G401.6 (cell line): ENCODE data around the gene AKT3.
"Not testable (repeated sequence)": the region's sequence is repeated elsewhere in the genome, so short reads cannot be mapped to it uniquely, and the experiment has no call there.

Experiments used
- FAIRE-seq: peaks from 2 replicates; lab custom pipeline; 2012; peaks lifted over from hg19 to GRCh38; lab: Jason Lieb, UNC

Gene AKT3

GRCh38 chr1:243850202-243850451 lies at the start of gene AKT3:
Gene AKT3, minus strand, starts transcription at chr1:243850243. Its CDS starts 7,073 bp downstream, at chr1:243843170.
- no peak for FAIRE-seq

GRCh38 chr1:243898278-243898677 lies 48.2 kb upstream of the AKT3 start:
- no peak for FAIRE-seq

GRCh38 chr1:243896313-243896712 lies 46.3 kb upstream of the AKT3 start:
- no peak for FAIRE-seq

GRCh38 chr1:243892456-243892855 lies 42.4 kb upstream of the AKT3 start:
- FAIRE-seq, result no peak

GRCh38 chr1:243890576-243890975 lies 40.5 kb upstream of the AKT3 start:
- FAIRE-seq, result no peak

- FAIRE-seq, result no peak
Measured at GRCh38 chr1:243885806-243886205, 35.8 kb upstream of the AKT3 start.

GRCh38 chr1:243884603-243885002 lies 34.6 kb upstream of the AKT3 start:
- FAIRE-seq, result no peak

- FAIRE-seq, result no peak
Measured at GRCh38 chr1:243883551-243883950, 33.5 kb upstream of the AKT3 start.

- no peak for FAIRE-seq
Measured at GRCh38 chr1:243882276-243882675, 32.2 kb upstream of the AKT3 start.

GRCh38 chr1:243877058-243877457 lies 27.0 kb upstream of the AKT3 start:
- not testable (repeated sequence) for FAIRE-seq

- FAIRE-seq, result no peak
Measured at GRCh38 chr1:243855616-243856318, 5.7 kb upstream of the AKT3 start.

- peak; percentile 27 for FAIRE-seq
Measured at GRCh38 chr1:243851765-243852164, 1.7 kb upstream of the AKT3 start.

- no peak for FAIRE-seq
Measured at GRCh38 chr1:243851257-243851756, 1.3 kb upstream of the AKT3 start.

GRCh38 chr1:243850452-243851256 lies 611 bp upstream of the AKT3 start:
- FAIRE-seq, result peak; percentile 70

GRCh38 chr1:243849421-243850201 lies 432 bp downstream of the AKT3 start:
- FAIRE-seq, result no peak

- no peak for FAIRE-seq
Measured at GRCh38 chr1:243848858-243849420, 1.1 kb downstream of the AKT3 start.

- FAIRE-seq, result peak; percentile 92
Measured at GRCh38 chr1:243848165-243848857, 1.7 kb downstream of the AKT3 start.

- no peak for FAIRE-seq
Measured at GRCh38 chr1:243846761-243847160, 3.3 kb downstream of the AKT3 start.

GRCh38 chr1:243845888-243846287 lies 4.2 kb downstream of the AKT3 start:
- no peak for FAIRE-seq

- no peak for FAIRE-seq
Measured at GRCh38 chr1:243844186-243844585, 5.9 kb downstream of the AKT3 start.

GRCh38 chr1:243842978-243843511 lies 7.0 kb downstream of the AKT3 start:
- peak; percentile 46 for FAIRE-seq

GRCh38 chr1:243842161-243842560 lies 7.9 kb downstream of the AKT3 start:
- FAIRE-seq, result peak; percentile 56
